HepG2 (cell line): Measurements from ENCODE around the gene SNX18. TPM values are rescaled to one million over a fixed set of nuclear protein-coding genes. Genes with fewer than 3 reads are reported as not detected.

Source experiments
- ATAC-seq: fragments of 200-7000 bp; cut with Tn5 transposase; 3 replicates; pipeline ENCODE4 v1.9.1; 2020; ENCODE audit warnings: mild to moderate bottlenecking, moderate library complexity
- BruUV-seq: library from RNA; stranded (reverse); fragments of 400-500 nt; replicated peaks from 2 replicates; lab custom pipeline; 2021; lab: Mats Ljungman, UMichigan
- CTCF ChIA-PET: fragments of 300-600 bp; formaldehyde crosslinking; extraction: SDS; loops from one replicate; lab custom pipeline; 2021; ENCODE audit warnings: low total read pairs, inconsistent platforms, low intra/inter-chr PET ratio; lab: Yijun Ruan, JAX
- POLR2A ChIA-PET: fragments of 350-600 bp; sonication (Branson Sonifier 250); formaldehyde crosslinking; loops from one replicate; lab custom pipeline; 2020; ENCODE audit warnings: antibody characterized with exemption, inconsistent platforms; lab: Yijun Ruan, JAX
- DNase-seq: peaks from one replicate; pipeline ENCODE4 v3.0.0-alpha.2; 2015; ENCODE audit warnings: low spot score
- FAIRE-seq: peaks from 3 replicates; lab custom pipeline; 2011; peaks lifted over from hg19 to GRCh38; lab: Jason Lieb, UNC
- H2AFZ ChIP-seq: one replicate; pipeline ENCODE4 v1.6.1; 2011; ENCODE audit warnings: low read length, inconsistent platforms
- H3K27ac ChIP-seq: fragments of 300-600 bp; 3 replicates; pipeline ENCODE4 v1.8.0; 2011; ENCODE audit warnings: mixed run types, mild to moderate bottlenecking, mixed read lengths, low read length, inconsistent platforms; ENCODE audit not compliant: insufficient read depth; ENCODE audit errors: extremely low read length
- H3K27me3 ChIP-seq, 2 experiments: fragments of 200-600 bp in 1 of 2; 2 replicates in 1 of 2; 3 replicates in 1 of 2; pipeline versions ENCODE4 v1.6.0 to v1.8.0; 2011; ENCODE audit warnings: low read length in 2 of 2, mild to moderate bottlenecking in 2 of 2, moderate library complexity in 2 of 2, inconsistent platforms in 1 of 2; ENCODE audit not compliant: insufficient read depth in 2 of 2, control insufficient read depth in 1 of 2
- H3K36me3 ChIP-seq, 2 experiments: fragments of 200-600 bp in 1 of 2; replicated peaks in 1 of 2; 2 replicates in 1 of 2; 3 replicates in 1 of 2; pipeline versions ENCODE4 v1.5.1 to v1.8.0; 2011; ENCODE audit warnings: low read length in 2 of 2, inconsistent platforms in 1 of 2; ENCODE audit not compliant: insufficient read depth in 2 of 2, control insufficient read depth in 1 of 2
- H3K4me1 ChIP-seq: 2 replicates; pipeline ENCODE4 v1.5.1; 2012; ENCODE audit warnings: low read length, inconsistent platforms; ENCODE audit not compliant: insufficient read depth
- H3K4me2 ChIP-seq: 2 replicates; pipeline ENCODE4 v1.6.0; 2011; ENCODE audit warnings: low read depth, low read length, inconsistent platforms
- H3K4me3 ChIP-seq, 3 experiments: fragments of 200-600 bp in 1 of 3; sonication (generic), shearing (Covaris generic) in 1 of 3; replicated peaks in 1 of 3; 2 replicates each; pipeline ENCODE4 v1.5.1; 2011 to 2016; ENCODE audit warnings: low read length in 3 of 3, inconsistent platforms in 2 of 3, low read depth in 2 of 3, mild to moderate bottlenecking in 2 of 3, control low read depth in 1 of 3, mixed read lengths in 1 of 3; ENCODE audit not compliant: insufficient read depth in 1 of 3
- H3K79me2 ChIP-seq: one replicate; pipeline ENCODE4 v1.6.1; 2011; ENCODE audit warnings: low read length, inconsistent platforms; ENCODE audit not compliant: insufficient read depth
- H3K9ac ChIP-seq: 2 replicates; pipeline ENCODE4 v1.6.0; 2011; ENCODE audit warnings: mild to moderate bottlenecking, low read depth, low read length, inconsistent platforms; ENCODE audit not compliant: insufficient read depth
- H3K9me3 ChIP-seq: 2 replicates; pipeline ENCODE4 v1.5.1; 2012; ENCODE audit warnings: mild to moderate bottlenecking, low read length
- H4K20me1 ChIP-seq: 2 replicates; pipeline ENCODE4 v1.6.0; 2011; ENCODE audit warnings: inconsistent platforms, mild to moderate bottlenecking, low read length, moderate library complexity; ENCODE audit not compliant: insufficient read depth
- ARNTL ChIP-seq: sonication (generic); formaldehyde crosslinking; IDR thresholded peaks from 2 replicates; pipeline ENCODE4 v1.4.0; 2020; ENCODE audit warnings: mild to moderate bottlenecking, missing genetic modification reagents
- BORCS8-MEF2B ChIP-seq: sonication (generic); formaldehyde crosslinking; IDR thresholded peaks from 2 replicates; pipeline ENCODE4 v1.8.0; 2022; ENCODE audit warnings: mild to moderate bottlenecking, missing genetic modification reagents
- SALL1 ChIP-seq: sonication (generic); formaldehyde crosslinking; IDR thresholded peaks from 2 replicates; pipeline ENCODE4 v1.8.0; 2022; ENCODE audit warnings: mild to moderate bottlenecking, missing genetic modification reagents
- TCF12 ChIP-seq, 2 experiments: fragments of 450-650 bp in 1 of 2; sonication (generic) in 1 of 2; formaldehyde crosslinking in 1 of 2; IDR thresholded peaks; 2 replicates each; pipeline versions ENCODE4 v1.6.1 to v1.8.0; 2017 to 2022; ENCODE audit warnings: antibody characterized with exemption in 1 of 2, mild to moderate bottlenecking in 1 of 2, missing genetic modification reagents in 1 of 2, moderate library complexity in 1 of 2
- TMF1 ChIP-seq: sonication (generic); formaldehyde crosslinking; IDR thresholded peaks from 2 replicates; pipeline ENCODE4 v1.8.1; 2022; ENCODE audit warnings: low read depth, missing genetic modification reagents
- ZBTB8A ChIP-seq: sonication (generic); formaldehyde crosslinking; IDR thresholded peaks from 2 replicates; pipeline ENCODE4 v1.4.0; 2020; ENCODE audit warnings: mild to moderate bottlenecking, low read depth, missing genetic modification reagents, borderline replicate concordance
- ZNF232 ChIP-seq: sonication (generic); formaldehyde crosslinking; IDR thresholded peaks from 2 replicates; pipeline ENCODE4 v1.4.0; 2020; ENCODE audit warnings: missing genetic modification reagents, borderline replicate concordance
- ZNF292 ChIP-seq: sonication (generic); formaldehyde crosslinking; IDR thresholded peaks from 2 replicates; pipeline ENCODE4 v1.8.1; 2022; ENCODE audit warnings: mild to moderate bottlenecking, low read depth, missing genetic modification reagents, borderline replicate concordance
- ZNF558 ChIP-seq: sonication (generic); formaldehyde crosslinking; IDR thresholded peaks from 2 replicates; pipeline ENCODE4 v1.9.0; 2022; ENCODE audit warnings: mild to moderate bottlenecking, missing genetic modification reagents, borderline replicate concordance
- WGBS: methylation state at CpG from one replicate; pipeline ENCODE4 v1.1.6; 2017; ENCODE audit warnings: low lambda C conversion rate; 5-methylcytosine and 5-hydroxymethylcytosine counted together
- in situ Hi-C: cut with HindIII; loops from 2 replicates; pipeline ENCODE4 v1.10.0; 2017; ENCODE audit warnings: low pct_unique_long_range_greater_than_20kb; ENCODE audit not compliant: extremely low pct_ligation_motif_present
- intact Hi-C: fragments of 100-400 bp; cut with micrococcal nuclease; formaldehyde crosslinking; loops from one replicate; pipeline ENCODE4 v1.10.0; 2022; ENCODE audit not compliant: unreplicated experiment
- polyA plus RNA-seq, 8 experiments: library from polyadenylated mRNA; depleted of rRNA in 3 of 8; stranded (reverse) in 7 of 8; unstranded in 1 of 8; fragments of >200 nt; fragmentation: Illumina TruSeq in 4 of 8; extraction: Trizol in 4 of 8; gene quantifications; 2 replicates each; pipeline versions ENCODE4 v1.2.1 to v1.2.3, GENCODE V29; 2011 to 2016; ENCODE audit warnings: low read depth in 4 of 8, missing spikeins in 1 of 8, mixed read lengths in 1 of 8; ENCODE audit not compliant: insufficient read depth in 1 of 8
- total RNA-seq, 5 experiments: library from RNA; depleted of rRNA; stranded (reverse); fragments of >200 nt; fragmentation: Illumina TruSeq; extraction: Trizol; gene quantifications; 2 replicates each; pipeline ENCODE4 v1.2.3, GENCODE V29; 2016; ENCODE audit warnings: low read depth in 1 of 5
- TF ChIP-seq, protein P1 (sequence below): sonication (generic); formaldehyde crosslinking; IDR thresholded peaks from 2 replicates; pipeline ENCODE4 v1.8.1; 2023; ENCODE audit warnings: missing genetic modification reagents, inconsistent platforms, borderline replicate concordance
- TF ChIP-seq, protein P2 (sequence below): sonication (generic); formaldehyde crosslinking; IDR thresholded peaks from 2 replicates; pipeline ENCODE4 v1.5.1; 2020; ENCODE audit warnings: mild to moderate bottlenecking, missing genetic modification reagents, borderline replicate concordance
- TF ChIP-seq, protein P3 (sequence below): sonication (generic); formaldehyde crosslinking; IDR thresholded peaks from 2 replicates; pipeline ENCODE4 v1.4.0; 2020; ENCODE audit warnings: missing genetic modification reagents

The SNX18 gene
- total and polyA plus RNA-seq, 2 of the 13 experiments (the other 11 are each of a cell fraction or from before 2014, with no cell fraction given): 2.3 to 6.2 TPM

DNA sequence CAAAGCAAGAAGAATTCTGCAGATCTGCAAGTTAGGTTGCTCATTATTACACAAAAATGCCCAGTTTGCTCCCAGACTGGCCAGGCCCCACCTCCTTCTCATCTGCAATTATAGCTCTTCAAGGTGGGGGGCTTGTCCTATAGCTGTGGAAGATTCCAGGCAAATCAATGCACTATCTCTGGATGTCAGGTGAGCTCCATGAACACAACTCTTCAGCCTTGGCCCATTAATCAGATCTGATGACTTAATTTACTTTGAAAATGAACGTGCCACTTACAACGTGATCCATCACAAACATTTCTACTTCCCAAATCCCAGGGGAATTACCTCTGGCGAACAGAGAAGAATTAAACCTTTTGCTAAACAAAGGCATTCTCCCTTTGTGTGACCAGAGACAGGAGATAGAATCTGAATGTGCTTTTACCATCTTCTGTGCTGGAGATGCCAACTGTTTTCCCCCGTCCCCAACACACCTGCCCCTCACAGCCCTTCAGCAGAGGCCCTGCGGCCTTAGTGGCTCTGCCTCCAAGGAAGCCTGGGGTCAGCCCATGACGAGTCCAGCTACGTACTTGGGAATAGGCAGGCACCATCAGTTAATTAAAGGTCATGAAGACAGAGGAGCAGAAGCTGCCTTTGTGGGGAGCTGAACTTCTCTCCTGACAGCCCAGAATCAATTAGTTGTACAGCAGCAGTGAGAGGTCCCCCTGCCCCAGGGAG, 60.5 kb downstream of the SNX18 start:
- DNase-seq (no peak), FAIRE-seq (no peak)
- intact Hi-C loops (no loop called here), in situ Hi-C loops (no loop called here)
- Histone ChIP-seq H3K4me3 (no peak overlapping the region), H2AFZ (no peak overlapping the region), H4K20me1 (no peaks in the 10 kb centered on the region), H3K4me2 (no peak overlapping the region), H3K27ac (no peak overlapping the region)
- no peak for TF ChIP-seq BORCS8-MEF2B
- no peak for TF ChIP-seq ZNF292 (CRISPR knock-in tag)
- TF ChIP-seq ZBTB8A (CRISPR knock-in tag): no peak
- no peak for TF ChIP-seq TMF1 (CRISPR knock-in tag)
- TF ChIP-seq, all 625 proteins: peak for 0
- no peaks in the 10 kb centered on the region for H3K27me3 ChIP-seq
- no peaks in the 10 kb centered on the region for H3K9me3 ChIP-seq
- CTCF ChIA-PET: no interaction called here
- H3K79me2 ChIP-seq: no peaks in the 10 kb centered on the region
- H3K9ac ChIP-seq: no peak overlapping the region
- no peaks in the 10 kb centered on the region for H3K36me3 ChIP-seq
- no peak for ATAC-seq
- WGBS: 14% methylated on average over 6 of the region's 7 CpGs
- BruUV-seq: no TSS peak
- H3K4me1 ChIP-seq: no peaks in the 10 kb centered on the region
- POLR2A ChIA-PET: no interaction called here

DNA sequence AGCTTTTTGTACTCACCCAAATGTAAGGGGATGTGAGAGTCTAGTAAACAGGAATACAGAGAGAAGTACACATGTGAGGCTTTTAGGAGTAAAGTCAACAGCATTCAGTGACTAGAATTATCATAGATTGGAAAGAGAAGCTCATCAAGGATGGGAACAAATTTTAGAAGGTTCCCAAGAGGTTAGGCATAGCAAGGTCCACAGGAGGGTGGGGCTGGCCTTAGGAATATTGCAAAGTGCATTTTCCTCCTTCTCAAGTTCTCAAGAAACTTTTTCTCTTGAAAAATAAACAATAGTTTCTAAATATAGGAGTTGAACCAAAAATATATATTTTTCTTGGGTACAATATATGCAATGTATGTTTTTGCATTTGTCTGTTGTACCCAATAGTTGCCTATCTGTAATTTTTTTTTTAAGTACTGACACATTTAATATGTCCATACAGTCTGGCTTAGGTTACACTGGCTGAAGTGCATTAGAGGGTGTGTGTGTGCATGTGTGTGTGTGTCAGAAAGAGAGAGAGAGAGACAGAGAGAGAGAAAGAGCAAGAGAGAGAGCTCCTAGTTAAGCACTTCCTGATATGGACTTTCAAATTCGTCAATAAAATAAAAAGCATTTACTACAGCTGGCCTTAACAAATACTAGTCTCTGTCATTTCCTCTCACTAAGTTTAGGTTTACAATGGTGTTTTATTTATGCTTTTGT, 62.2 kb downstream of the SNX18 start:
- no peaks in the 10 kb centered on the region for H3K4me1 ChIP-seq
- H4K20me1 ChIP-seq: no peaks in the 10 kb centered on the region
- no peak for DNase-seq
- H2AFZ ChIP-seq: no peak overlapping the region
- 0% methylated on average over 1 of the region's 1 CpG for WGBS
- no peaks in the 10 kb centered on the region for H3K9me3 ChIP-seq
- POLR2A ChIA-PET: no interaction called here
- intact Hi-C loops (no loop called here), in situ Hi-C loops (no loop called here)
- H3K27me3 ChIP-seq: no peaks in the 10 kb centered on the region
- H3K36me3 ChIP-seq: no peaks in the 10 kb centered on the region
- CTCF ChIA-PET: no interaction called here
- H3K27ac ChIP-seq: no peak overlapping the region
- no TSS peak for BruUV-seq
- no peak overlapping the region for H3K4me2 ChIP-seq
- FAIRE-seq: no peak
- no peak overlapping the region for H3K9ac ChIP-seq
- no peak overlapping the region for H3K4me3 ChIP-seq
- H3K79me2 ChIP-seq: no peaks in the 10 kb centered on the region
- no peak for ATAC-seq
- TF ChIP-seq ZNF558 (CRISPR knock-in tag): no peak
- TF ChIP-seq ARNTL (CRISPR knock-in tag): no peak
- TF ChIP-seq, protein P1, sequence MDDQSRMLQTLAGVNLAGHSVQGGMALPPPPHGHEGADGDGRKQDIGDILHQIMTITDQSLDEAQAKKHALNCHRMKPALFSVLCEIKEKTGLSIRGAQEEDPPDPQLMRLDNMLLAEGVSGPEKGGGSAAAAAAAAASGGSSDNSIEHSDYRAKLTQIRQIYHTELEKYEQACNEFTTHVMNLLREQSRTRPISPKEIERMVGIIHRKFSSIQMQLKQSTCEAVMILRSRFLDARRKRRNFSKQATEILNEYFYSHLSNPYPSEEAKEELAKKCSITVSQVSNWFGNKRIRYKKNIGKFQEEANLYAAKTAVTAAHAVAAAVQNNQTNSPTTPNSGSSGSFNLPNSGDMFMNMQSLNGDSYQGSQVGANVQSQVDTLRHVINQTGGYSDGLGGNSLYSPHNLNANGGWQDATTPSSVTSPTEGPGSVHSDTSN (CRISPR knock-in tag): no peak
- TF ChIP-seq TCF12 (IDR thresholded peaks at IDR 0.05): no peak
- no peak for TF ChIP-seq TCF12 (CRISPR knock-in tag; IDR thresholded peaks at IDR 0.05)
- TF ChIP-seq, protein P2, sequence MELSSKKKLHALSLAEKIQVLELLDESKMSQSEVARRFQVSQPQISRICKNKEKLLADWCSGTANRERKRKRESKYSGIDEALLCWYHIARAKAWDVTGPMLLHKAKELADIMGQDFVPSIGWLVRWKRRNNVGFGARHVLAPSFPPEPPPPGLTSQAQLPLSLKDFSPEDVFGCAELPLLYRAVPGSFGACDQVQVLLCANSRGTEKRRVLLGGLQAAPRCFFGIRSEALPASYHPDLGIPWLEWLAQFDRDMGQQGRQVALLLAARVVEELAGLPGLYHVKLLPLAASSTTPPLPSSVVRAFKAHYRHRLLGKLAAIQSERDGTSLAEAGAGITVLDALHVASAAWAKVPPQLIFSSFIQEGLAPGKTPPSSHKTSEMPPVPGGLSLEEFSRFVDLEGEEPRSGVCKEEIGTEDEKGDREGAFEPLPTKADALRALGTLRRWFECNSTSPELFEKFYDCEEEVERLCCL (CRISPR knock-in tag): no peak
- TF ChIP-seq, protein P3, sequence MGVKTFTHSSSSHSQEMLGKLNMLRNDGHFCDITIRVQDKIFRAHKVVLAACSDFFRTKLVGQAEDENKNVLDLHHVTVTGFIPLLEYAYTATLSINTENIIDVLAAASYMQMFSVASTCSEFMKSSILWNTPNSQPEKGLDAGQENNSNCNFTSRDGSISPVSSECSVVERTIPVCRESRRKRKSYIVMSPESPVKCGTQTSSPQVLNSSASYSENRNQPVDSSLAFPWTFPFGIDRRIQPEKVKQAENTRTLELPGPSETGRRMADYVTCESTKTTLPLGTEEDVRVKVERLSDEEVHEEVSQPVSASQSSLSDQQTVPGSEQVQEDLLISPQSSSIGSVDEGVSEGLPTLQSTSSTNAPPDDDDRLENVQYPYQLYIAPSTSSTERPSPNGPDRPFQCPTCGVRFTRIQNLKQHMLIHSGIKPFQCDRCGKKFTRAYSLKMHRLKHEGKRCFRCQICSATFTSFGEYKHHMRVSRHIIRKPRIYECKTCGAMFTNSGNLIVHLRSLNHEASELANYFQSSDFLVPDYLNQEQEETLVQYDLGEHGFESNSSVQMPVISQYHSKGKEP (CRISPR knock-in tag): no peak
- TF ChIP-seq ZNF232 (CRISPR knock-in tag): no peak
- no peak for TF ChIP-seq SALL1 (CRISPR knock-in tag)
